Natural killer cell (primary cell): ENCODE results near the gene EDC3. TPM values are rescaled to one million over a fixed set of nuclear protein-coding genes. Genes with fewer than 3 reads are reported as not detected.
A peak's percentile ranks its signal among the peaks of the same experiment; 100 is the strongest.
"Not testable (repeated sequence)": the region's sequence is repeated elsewhere in the genome, so short reads cannot be mapped to it uniquely, and the experiment has no call there.

Experiments
- ATAC-seq, 3 donors: fragments of 150-1000 bp in 2 of 3; fragments of 200-7000 bp in 1 of 3; cut with Tn5 transposase; 1 replicate in 1 of 3; 2 replicates in 2 of 3; pipeline ENCODE4 v1.10.0; 2021; ENCODE audit warnings: mild to moderate bottlenecking in 2 of 3, moderate library complexity in 2 of 3
- DNase-seq, 2 donors: peaks; one replicate each; pipeline versions ENCODE4 v3.0.0 to v3.0.0-alpha.2; 2013 to 2021; ENCODE audit warnings: mixed read lengths in 1 of 2
- H3K27ac ChIP-seq: one replicate; pipeline ENCODE4 v1.5.1; 2013; ENCODE audit warnings: mild to moderate bottlenecking, low read length
- H3K27me3 ChIP-seq: one replicate; pipeline ENCODE4 v1.6.1; 2013; ENCODE audit warnings: low read length; ENCODE audit not compliant: control insufficient read depth, insufficient read depth
- H3K36me3 ChIP-seq: one replicate; pipeline ENCODE4 v1.6.1; 2013; ENCODE audit warnings: low read length; ENCODE audit not compliant: control insufficient read depth, insufficient read depth
- H3K4me1 ChIP-seq: one replicate; pipeline ENCODE4 v1.6.1; 2013; ENCODE audit warnings: low read length; ENCODE audit not compliant: control insufficient read depth, insufficient read depth
- H3K4me3 ChIP-seq: one replicate; pipeline ENCODE4 v1.5.1; 2013; ENCODE audit warnings: low read length
- H3K9me3 ChIP-seq: one replicate; pipeline ENCODE4 v1.6.1; 2013; ENCODE audit warnings: low read length; ENCODE audit not compliant: control insufficient read depth, insufficient read depth
- H3K27ac Mint-ChIP-seq, 2 donors: one replicate each; pipeline ENCODE4 v1.8.0; 2022; ENCODE audit warnings: mild to moderate bottlenecking in 2 of 2, mixed read lengths in 2 of 2, moderate library complexity in 1 of 2
- H3K27me3 Mint-ChIP-seq, 2 donors: one replicate each; pipeline ENCODE4 v1.8.0; 2022; ENCODE audit warnings: low read depth in 2 of 2, mixed read lengths in 2 of 2
- H3K36me3 Mint-ChIP-seq: one replicate; pipeline ENCODE4 v1.8.0; 2022; ENCODE audit warnings: mixed read lengths
- H3K4me1 Mint-ChIP-seq, 2 donors: one replicate each; pipeline ENCODE4 v1.8.0; 2022; ENCODE audit warnings: mixed read lengths in 2 of 2
- H3K4me3 Mint-ChIP-seq: one replicate; pipeline ENCODE4 v1.8.0; 2022; ENCODE audit warnings: mild to moderate bottlenecking, moderate library complexity, mixed read lengths
- H3K9me3 Mint-ChIP-seq, 2 donors: one replicate each; pipeline ENCODE4 v1.8.0; 2022; ENCODE audit warnings: mixed read lengths in 2 of 2
- WGBS: methylation state at CpG from one replicate; pipeline ENCODE4 v1.1.7; 2013; ENCODE audit warnings: missing lambda C conversion rate; ENCODE audit not compliant: insufficient coverage; 5-methylcytosine and 5-hydroxymethylcytosine counted together
- intact Hi-C: fragments of 100-400 bp; cut with micrococcal nuclease; formaldehyde crosslinking; loops from one replicate; pipeline ENCODE4 v1.14.2; 2022
- total RNA-seq, 4 donors: library from RNA; stranded (reverse); fragments of 120-200 nt in 1 of 4; gene quantifications; one replicate each; pipeline versions ENCODE4 v1.2.3 to v1.2.4, GENCODE V29; 2013 to 2022
- TF ChIP-seq, protein P1 (sequence below): fragments of 200-600 bp; IDR thresholded peaks from one replicate; pipeline ENCODE4 v1.8.0; 2022; ENCODE audit warnings: antibody characterized with exemption

EDC3 gene, protein sequence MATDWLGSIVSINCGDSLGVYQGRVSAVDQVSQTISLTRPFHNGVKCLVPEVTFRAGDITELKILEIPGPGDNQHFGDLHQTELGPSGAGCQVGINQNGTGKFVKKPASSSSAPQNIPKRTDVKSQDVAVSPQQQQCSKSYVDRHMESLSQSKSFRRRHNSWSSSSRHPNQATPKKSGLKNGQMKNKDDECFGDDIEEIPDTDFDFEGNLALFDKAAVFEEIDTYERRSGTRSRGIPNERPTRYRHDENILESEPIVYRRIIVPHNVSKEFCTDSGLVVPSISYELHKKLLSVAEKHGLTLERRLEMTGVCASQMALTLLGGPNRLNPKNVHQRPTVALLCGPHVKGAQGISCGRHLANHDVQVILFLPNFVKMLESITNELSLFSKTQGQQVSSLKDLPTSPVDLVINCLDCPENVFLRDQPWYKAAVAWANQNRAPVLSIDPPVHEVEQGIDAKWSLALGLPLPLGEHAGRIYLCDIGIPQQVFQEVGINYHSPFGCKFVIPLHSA
- 10 to 100 TPM; 22.4 to 39.2 (median 32.6) TPM for total RNA-seq
- total RNA-seq (2013), result 16.8 TPM

DNA sequence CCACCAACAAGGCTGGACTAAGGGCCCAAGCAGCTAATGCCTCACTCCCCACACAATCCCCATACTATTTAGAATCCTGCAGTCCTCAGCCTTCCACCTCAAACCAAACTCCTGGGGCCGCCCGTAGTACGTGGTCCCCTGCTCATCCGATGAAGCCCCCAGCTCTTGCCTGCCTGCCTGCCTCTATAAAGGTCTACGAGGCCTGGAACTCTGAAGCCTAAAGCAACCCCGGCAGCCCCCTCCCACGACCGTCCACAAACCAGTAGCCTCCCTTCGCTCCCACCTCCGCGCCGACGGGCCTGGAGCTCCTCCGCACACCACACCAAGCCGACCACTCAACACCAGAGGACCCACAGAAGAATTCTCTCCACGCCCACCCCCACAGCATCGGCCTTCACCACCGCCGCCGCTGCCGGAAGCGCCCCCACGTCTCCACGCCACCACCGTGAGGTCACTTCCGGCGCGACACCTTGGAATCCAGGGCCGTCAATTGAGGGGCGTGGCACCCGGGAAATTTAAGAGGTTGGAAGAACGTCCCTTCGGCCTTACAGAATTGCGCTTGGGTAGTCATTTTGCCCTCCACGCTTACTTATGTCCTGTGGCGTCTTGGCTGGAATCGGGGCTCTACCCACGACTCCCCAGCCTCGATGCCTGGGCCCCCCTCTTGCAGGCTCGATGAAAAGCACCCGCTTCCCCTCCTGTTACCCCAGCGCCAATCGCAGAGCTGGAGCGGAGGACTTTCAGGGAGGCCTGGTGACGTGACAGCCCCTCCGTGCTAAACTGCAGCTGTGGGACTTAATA is at the start of gene EDC3:
TSS of gene EDC3 (minus strand) at position 428 of the 801 bp plus-strand sequence. CDS start 20,900 bp downstream, outside the sequence.
- TF ChIP-seq, protein P1, sequence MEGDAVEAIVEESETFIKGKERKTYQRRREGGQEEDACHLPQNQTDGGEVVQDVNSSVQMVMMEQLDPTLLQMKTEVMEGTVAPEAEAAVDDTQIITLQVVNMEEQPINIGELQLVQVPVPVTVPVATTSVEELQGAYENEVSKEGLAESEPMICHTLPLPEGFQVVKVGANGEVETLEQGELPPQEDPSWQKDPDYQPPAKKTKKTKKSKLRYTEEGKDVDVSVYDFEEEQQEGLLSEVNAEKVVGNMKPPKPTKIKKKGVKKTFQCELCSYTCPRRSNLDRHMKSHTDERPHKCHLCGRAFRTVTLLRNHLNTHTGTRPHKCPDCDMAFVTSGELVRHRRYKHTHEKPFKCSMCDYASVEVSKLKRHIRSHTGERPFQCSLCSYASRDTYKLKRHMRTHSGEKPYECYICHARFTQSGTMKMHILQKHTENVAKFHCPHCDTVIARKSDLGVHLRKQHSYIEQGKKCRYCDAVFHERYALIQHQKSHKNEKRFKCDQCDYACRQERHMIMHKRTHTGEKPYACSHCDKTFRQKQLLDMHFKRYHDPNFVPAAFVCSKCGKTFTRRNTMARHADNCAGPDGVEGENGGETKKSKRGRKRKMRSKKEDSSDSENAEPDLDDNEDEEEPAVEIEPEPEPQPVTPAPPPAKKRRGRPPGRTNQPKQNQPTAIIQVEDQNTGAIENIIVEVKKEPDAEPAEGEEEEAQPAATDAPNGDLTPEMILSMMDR, result no peak
- Histone ChIP-seq H3K27me3 (no peaks in the 10 kb centered on the region), H3K4me1 (peaks cover 13% of the 10 kb centered on the region), H3K36me3 (no peaks in the 10 kb centered on the region), H3K27ac (peak within 1 kb of the TSS; percentile 80), H3K4me3 (peak within 1 kb of the TSS; percentile 58), H3K9me3 (no peaks in the 10 kb centered on the region)
- under 1% methylated on average over 46 of the region's 46 CpGs for WGBS
- DNase-seq (peak; percentile 83 to 94), ATAC-seq (peak; percentile 85 to 92 (median 91))
- Mint-ChIP-seq H3K9me3 (no peaks in the 10 kb centered on the region), H3K27ac (peak within 1 kb of the TSS; percentile 97 to 99), H3K4me3 (peak within 1 kb of the TSS; percentile 100), H3K36me3 (no peaks in the 10 kb centered on the region), H3K27me3 (peaks cover 0 to 8% of the 10 kb centered on the region in 2 donors), H3K4me1 (peaks cover 30 to 35% of the 10 kb centered on the region in 2 donors)
- intact Hi-C loops, result no loop called here

DNA sequence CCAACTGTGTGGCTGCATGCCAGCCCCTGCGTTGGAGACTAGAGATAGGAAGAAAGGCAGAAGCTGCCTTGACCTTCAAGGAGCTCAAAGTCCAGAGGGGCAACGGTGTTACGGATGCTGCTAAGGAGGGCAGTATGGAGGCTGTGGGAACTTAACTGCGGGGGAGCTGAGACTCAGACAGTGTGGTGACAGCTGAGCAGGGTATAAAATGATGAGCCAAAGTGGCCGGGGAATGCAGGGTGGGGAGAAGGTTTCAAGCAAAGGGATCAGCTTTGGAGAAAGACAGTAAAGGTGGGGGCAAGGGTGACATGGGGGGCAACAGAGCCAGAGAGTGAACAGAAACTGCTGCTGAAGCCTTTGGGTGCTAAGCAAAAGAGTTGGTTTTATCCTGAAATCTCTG is 46.6 kb upstream of the EDC3 start:
- TF ChIP-seq, protein P1, result no peak

DNA sequence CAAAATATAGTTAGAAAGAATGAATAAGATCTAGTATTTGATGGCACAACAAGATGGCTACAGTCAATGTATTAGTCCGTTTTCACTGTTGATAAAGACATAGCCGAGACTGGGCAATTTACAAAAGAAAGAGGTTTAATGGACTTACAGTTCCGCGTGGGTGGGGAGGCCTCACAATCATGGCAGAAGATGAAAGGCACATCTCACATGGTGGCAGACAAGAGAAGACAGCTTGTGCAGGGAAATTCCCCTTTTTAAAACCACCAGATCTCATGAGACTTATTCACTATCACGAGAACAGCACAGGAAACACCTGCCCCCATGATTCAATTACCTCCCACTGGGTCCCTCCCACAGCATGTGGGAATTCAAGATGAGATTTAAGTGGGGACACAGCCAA is 42.4 kb upstream of the EDC3 start:
- 90% methylated on average over 4 of the region's 5 CpGs for WGBS
- H3K4me1 Mint-ChIP-seq, DNase-seq, H3K27ac Mint-ChIP-seq, H3K9me3 ChIP-seq, H3K4me3 ChIP-seq, ATAC-seq, H3K4me1 ChIP-seq, H3K27ac ChIP-seq, intact Hi-C loops, H3K36me3 Mint-ChIP-seq, H3K9me3 Mint-ChIP-seq, H3K27me3 ChIP-seq, H3K4me3 Mint-ChIP-seq, H3K36me3 ChIP-seq: not testable (repeated sequence)
- H3K27me3 Mint-ChIP-seq, result peaks cover 35 to 57% of the 10 kb centered on the region in 2 donors

More for the DNA sequence above, 46.6 kb upstream of the EDC3 start:
- DNase-seq (no peak), ATAC-seq (no peak)
- no peak overlapping the region for H3K4me3 ChIP-seq
- no peaks in the 10 kb centered on the region for H3K36me3 Mint-ChIP-seq
- peaks cover 19 to 28% of the 10 kb centered on the region in 2 donors for H3K27me3 Mint-ChIP-seq
- H3K4me1 ChIP-seq, result no peaks in the 10 kb centered on the region
- no peak overlapping the region for H3K4me3 Mint-ChIP-seq
- intact Hi-C loops, result no loop called here
- no peaks in the 10 kb centered on the region for H3K27me3 ChIP-seq
- H3K9me3 Mint-ChIP-seq, result no peaks in the 10 kb centered on the region
- peaks cover 0 to 5% of the 10 kb centered on the region in 2 donors for H3K4me1 Mint-ChIP-seq
- H3K36me3 ChIP-seq, result no peaks in the 10 kb centered on the region
- WGBS, result 81% methylated on average over 5 of the region's 5 CpGs
- H3K27ac ChIP-seq, result no peak overlapping the region
- no peak overlapping the region for H3K27ac Mint-ChIP-seq
- H3K9me3 ChIP-seq, result no peaks in the 10 kb centered on the region

DNA sequence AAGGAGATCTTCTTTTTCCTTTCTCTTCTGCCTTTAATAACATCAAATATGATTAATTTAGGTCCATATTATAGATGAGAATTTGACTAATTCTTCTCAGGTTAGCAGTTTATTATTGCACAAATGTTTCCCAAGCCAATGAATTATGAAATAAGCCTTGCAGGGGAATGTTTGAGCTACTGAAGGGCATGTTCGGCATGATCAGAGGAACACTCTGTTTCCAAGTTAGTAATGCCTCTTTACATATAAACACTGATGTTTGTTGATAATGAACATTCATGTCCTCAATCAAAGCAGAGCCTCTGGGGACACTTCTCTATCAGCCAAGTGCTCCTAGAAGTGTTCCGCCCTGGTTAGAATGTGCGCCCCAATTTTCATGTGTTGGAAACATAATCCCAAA is 39.5 kb upstream of the EDC3 start:
- DNase-seq, result no peak
- intact Hi-C loops, result no loop called here
- no peak overlapping the region for H3K4me3 Mint-ChIP-seq
- Histone ChIP-seq H3K4me1 (no peaks in the 10 kb centered on the region), H3K27ac (no peak overlapping the region), H3K36me3 (no peaks in the 10 kb centered on the region), H3K27me3 (peaks cover 3% of the 10 kb centered on the region), H3K9me3 (no peaks in the 10 kb centered on the region), H3K4me3 (no peak overlapping the region)
- H3K27ac Mint-ChIP-seq, result no peak overlapping the region
- 90% methylated on average over 3 of the region's 3 CpGs for WGBS
- H3K4me1 Mint-ChIP-seq, result peaks cover 0 to 5% of the 10 kb centered on the region in 2 donors
- no peaks in the 10 kb centered on the region for H3K9me3 Mint-ChIP-seq
- no peak for ATAC-seq
- no peaks in the 10 kb centered on the region for H3K36me3 Mint-ChIP-seq
- H3K27me3 Mint-ChIP-seq, result peaks cover 31 to 48% of the 10 kb centered on the region in 2 donors
- TF ChIP-seq, protein P1, result no peak
